Measurements from ENCODE around the gene RRP15. TPM values are rescaled to one million over a fixed set of nuclear protein-coding genes. Genes with fewer than 3 reads are reported as not detected.

The RRP15 gene
- total and polyA plus RNA-seq, 2 of the 8 experiments (the other 6 are each of a cell fraction or from before 2014, with no cell fraction given): 3.7 to 52.8 TPM

DNA sequence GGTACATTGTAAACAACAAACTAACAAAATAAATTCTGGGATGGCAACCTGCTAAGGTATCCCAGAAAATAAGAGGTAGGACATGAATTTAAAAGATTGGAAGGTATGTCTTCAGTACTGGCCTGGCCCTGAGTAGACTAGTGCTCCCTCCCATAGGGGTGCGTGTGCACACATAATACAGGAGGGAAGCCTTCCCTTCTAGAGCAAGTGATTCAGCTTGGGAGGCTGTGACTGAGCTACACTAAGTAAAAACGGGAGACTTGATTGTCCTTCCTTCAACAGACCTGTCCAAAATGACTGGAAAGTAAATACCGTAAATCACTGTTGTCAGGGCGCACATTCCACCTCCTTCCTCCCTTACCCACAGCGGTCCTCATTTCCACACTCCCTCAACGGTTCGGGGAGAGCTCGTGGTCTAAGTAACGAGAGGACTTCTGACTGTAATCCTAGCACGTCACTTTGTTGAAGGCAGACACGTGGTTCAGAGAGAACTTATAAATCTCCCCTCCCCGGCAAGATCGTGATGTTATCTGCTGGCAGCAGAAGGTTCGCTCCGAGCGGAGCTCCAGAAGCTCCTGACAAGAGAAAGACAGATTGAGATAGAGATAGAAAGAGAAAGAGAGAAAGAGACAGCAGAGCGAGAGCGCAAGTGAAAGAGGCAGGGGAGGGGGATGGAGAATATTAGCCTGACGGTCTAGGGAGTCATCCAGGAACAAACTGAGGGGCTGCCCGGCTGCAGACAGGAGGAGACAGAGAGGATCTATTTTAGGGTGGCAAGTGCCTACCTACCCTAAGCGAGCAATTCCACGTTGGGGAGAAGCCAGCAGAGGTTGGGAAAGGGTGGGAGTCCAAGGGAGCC, 60.0 kb downstream of the RRP15 start, which contains the start of gene TGFB2:
TSS of gene TGFB2 (plus strand) at position 523 of the 859 bp plus-strand sequence. CDS start 1,366 bp downstream, outside the sequence.
- Histone ChIP-seq H4K8ac (ENCODE audit: extremely low read depth, insufficient read depth, low read length) (no peak within 1 kb of the TSS; the same call in 1 of the 2 replicates), H2BK12ac (ENCODE audit: low read depth, low read length) (peak within 1 kb of the TSS; percentile 64; the same call in 1 of the 2 replicates), H2BK5ac (ENCODE audit: low read depth, low read length) (peak within 1 kb of the TSS; percentile 42; the same call in 1 of the 2 replicates), H4K91ac (replicated peaks; ENCODE audit: insufficient read length, low read length) (no peak within 1 kb of the TSS), H3K4ac (replicated peaks; ENCODE audit: insufficient read length, low read depth, low read length) (no peak within 1 kb of the TSS), H3K79me2 (ENCODE audit: control insufficient read depth in 1 of 2, insufficient read depth in 2 of 2, low read length in 2 of 2) (no peaks in the 10 kb centered on the region), H3K9me3 (ENCODE audit: insufficient read depth in 2 of 2, low read depth in 1 of 2, low read length in 1 of 2) (no peaks in the 10 kb centered on the region), H3K23me2 (ENCODE audit: low read depth, low read length) (peaks cover 24% of the 10 kb centered on the region), H4K20me1 (replicated peaks in 1 of 2; ENCODE audit: control insufficient read depth in 1 of 2, insufficient read depth in 2 of 2, low read length in 2 of 2) (no peaks in the 10 kb centered on the region), H3K18ac (ENCODE audit: extremely low read depth, low read length) (peak within 1 kb of the TSS; percentile 51), H3K4me3 (ENCODE audit: extremely low read depth in 1 of 4, insufficient read depth in 2 of 4, low read depth in 3 of 4, low read length in 4 of 4) (peak within 1 kb of the TSS; percentile 72 to 88 (median 80)), H2BK120ac (replicated peaks; ENCODE audit: low read depth, low read length) (no peak within 1 kb of the TSS), H4K5ac (ENCODE audit: insufficient read length, low read depth, low read length) (no peak within 1 kb of the TSS), H3K56ac (replicated peaks; ENCODE audit: insufficient read length, low read depth, low read length) (peak within 1 kb of the TSS; percentile 17), H2AK5ac (ENCODE audit: low read depth, low read length) (0 out of 2 replicates have a peak within 1 kb of the TSS, but pooled peaks have one; percentile 1), H3K4me1 (replicated peaks in 1 of 4; ENCODE audit: control insufficient read depth in 3 of 4, insufficient read depth in 4 of 4, low read length in 3 of 4) (no peaks in the 10 kb centered on the region; a peak in 3 of 7 replicates), H2BK20ac (ENCODE audit: low read length) (no peak within 1 kb of the TSS), H3K14ac (ENCODE audit: insufficient read length) (no peak within 1 kb of the TSS), H3K9ac (replicated peaks in 1 of 4; ENCODE audit: extremely low read depth in 1 of 4, low read depth in 3 of 4, low read length in 3 of 4) (peak within 1 kb of the TSS; percentile 30 to 63 (median 54); a peak in 6 of 7 replicates), H2BK15ac (ENCODE audit: low read length) (no peak within 1 kb of the TSS), H3K27me3 (replicated peaks in 1 of 4; ENCODE audit: control insufficient read depth in 3 of 4, extremely low read depth in 1 of 4, insufficient read depth in 3 of 4, low read length in 3 of 4) (peaks cover 0 to 16% (median 6%) of the 10 kb centered on the region in 4 experiments; a peak in 5 of 7 replicates), H2AFZ (ENCODE audit: low read length) (peak within 1 kb of the TSS; percentile 69; the same call in 1 of the 2 replicates), H3K23ac (ENCODE audit: insufficient read length) (no peak within 1 kb of the TSS), H3K4me2 (ENCODE audit: insufficient read depth in 1 of 2, low read depth in 2 of 2, low read length in 2 of 2) (peak within 1 kb of the TSS; percentile 83 to 95), H3K36me3 (ENCODE audit: control insufficient read depth in 2 of 4, insufficient read depth in 4 of 4, low read length in 3 of 4) (no peaks in the 10 kb centered on the region), H3K27ac (ENCODE audit: low read depth, low read length) (no peak within 1 kb of the TSS), H3K79me1 (ENCODE audit: low read depth, low read length) (no peaks in the 10 kb centered on the region)
- no peak for DNase-seq (ENCODE audit: low read depth in 1 of 2, low spot score in 2 of 2)
- ChIA-PET CTCF (ENCODE audit: partially characterized antibody) (interaction anchor here (0.6 to 3.3 kb wide), 17 partner anchors 9 to 1468 kb away, joined by 3 to 20 read pairs (median 3); no protein-coding TSS in a partner anchor), POLR2A (ENCODE audit: partially characterized antibody) (interaction anchor here (0.6 to 1.7 kb wide), 10 partner anchors 9 to 176 kb away, joined by 3 to 10 read pairs (median 4); no protein-coding TSS in a partner anchor)
- no peak for FAIRE-seq
- WGBS, 2 experiments (ENCODE audit: extremely low coverage in 1 of 2, insufficient coverage in 1 of 2, insufficient read length in 1 of 2, insufficient replicate concordance in 2 of 2, low coverage in 1 of 2, low lambda C conversion rate in 2 of 2, missing lambda C conversion rate in 1 of 2): 6% methylated on average over 22 of the region's 22 CpGs; no CpG with 5 or more reads in 1 of the 2 experiments
- TF ChIP-seq CTBP2 (IDR thresholded peaks at IDR 0.05; ENCODE audit: borderline replicate concordance, insufficient read depth, insufficient read length, low read length) (peak; percentile 89), POLR2A (IDR thresholded peaks at IDR 0.05; ENCODE audit: control extremely low read depth in 1 of 2, low read depth in 2 of 2, low read length in 2 of 2) (0 out of 3 replicates have a peak, but pooled peaks of 1 of the 2 experiments have one; percentile 17)

Measured in H1 (cell line).